HCT116 (cell line): ENCODE measurements around the gene CTNND2. TPM values are rescaled to one million over a fixed set of nuclear protein-coding genes. Genes with fewer than 3 reads are reported as not detected.

Experiments
- ATAC-seq: fragments of 200-7000 bp; cut with Tn5 transposase; 2 replicates; pipeline ENCODE4 v1.9.1; 2020; ENCODE audit warnings: mild to moderate bottlenecking, moderate library complexity
- BruUV-seq: library from RNA; stranded (reverse); fragments of 400-500 nt; replicated peaks from 2 replicates; lab custom pipeline; 2021; lab: Mats Ljungman, UMichigan
- CTCF ChIA-PET: fragments of 300-600 bp; sonication (Branson Sonifier 250); formaldehyde crosslinking; loops from one replicate; lab custom pipeline; 2021; ENCODE audit warnings: antibody characterized with exemption; lab: Charles Lee
- POLR2A ChIA-PET: fragments of 300-600, 350-600 bp; sonication (Branson Sonifier 250); formaldehyde crosslinking; loops from one replicate; lab custom pipeline; 2021; ENCODE audit warnings: antibody characterized with exemption; lab: Charles Lee
- RAD21 ChIA-PET, 2 experiments: fragments of 300-600 bp; sonication (Branson Sonifier 250); formaldehyde crosslinking; loops; one replicate each; lab custom pipeline; 2023; ENCODE audit warnings: low total read pairs in 2 of 2; ENCODE audit not compliant: uncharacterized antibody in 2 of 2, unreplicated experiment in 2 of 2, low non-redundant PET in 1 of 2; lab: Charles Lee
- DNase-seq: peaks from one replicate; pipeline ENCODE4 v3.0.0-alpha.2; 2010; ENCODE audit warnings: low read depth, low spot score
- H2AFZ ChIP-seq: fragments of 200-600 bp; shearing (Covaris generic), sonication (generic); 2 replicates; pipeline ENCODE4 v1.6.1; 2017; ENCODE audit warnings: low read depth, mixed run types, mixed read lengths, antibody characterized with exemption, low read length; ENCODE audit not compliant: poor library complexity, severe bottlenecking
- H3K27ac ChIP-seq: 2 replicates; pipeline ENCODE4 v1.5.1; 2012; ENCODE audit warnings: low read depth, low read length
- H3K27me3 ChIP-seq: fragments of 200-600 bp; sonication (generic); 2 replicates; pipeline ENCODE4 v1.6.1; 2016; ENCODE audit warnings: mixed run types, low read length, mixed read lengths; ENCODE audit not compliant: insufficient read depth
- H3K36me3 ChIP-seq, 2 experiments: fragments of 200-500 bp in 1 of 2; fragments of 200-600 bp in 1 of 2; sonication (Bioruptor generic) in 1 of 2; sonication (generic) in 1 of 2; 2 replicates each; pipeline versions ENCODE4 v1.5.1 to v1.6.1; 2014 to 2016; ENCODE audit warnings: low read length in 2 of 2, inconsistent platforms in 1 of 2, mixed read lengths in 1 of 2, mixed run types in 1 of 2; ENCODE audit not compliant: insufficient read depth in 2 of 2, control insufficient read depth in 1 of 2
- H3K4me1 ChIP-seq, 2 experiments: fragments of 200-600 bp in 1 of 2; sonication (generic) in 1 of 2; 2 replicates each; pipeline versions ENCODE4 v1.5.1 to v1.6.1; 2012 to 2017; ENCODE audit warnings: low read length in 2 of 2, inconsistent platforms in 1 of 2, mild to moderate bottlenecking in 1 of 2, mixed read lengths in 1 of 2, mixed run types in 1 of 2, moderate library complexity in 1 of 2; ENCODE audit not compliant: insufficient read depth in 2 of 2, control insufficient read depth in 1 of 2
- H3K4me2 ChIP-seq: fragments of 200-600 bp; sonication (generic); 2 replicates; pipeline ENCODE4 v1.6.1; 2017; ENCODE audit warnings: mixed run types, low read length, mixed read lengths
- H3K4me3 ChIP-seq, 2 experiments: fragments of 200-600 bp in 1 of 2; sonication (generic) in 1 of 2; replicated peaks in 1 of 2; 2 replicates each; pipeline ENCODE4 v1.5.1; 2011 to 2016; ENCODE audit warnings: low read length in 2 of 2, control low read depth in 1 of 2, low read depth in 1 of 2, mild to moderate bottlenecking in 1 of 2, mixed read lengths in 1 of 2, mixed run types in 1 of 2
- H3K79me2 ChIP-seq: fragments of 200-600 bp; sonication (generic); 2 replicates; pipeline ENCODE4 v1.6.1; 2017; ENCODE audit warnings: mild to moderate bottlenecking, mixed run types, low read length, moderate library complexity, mixed read lengths; ENCODE audit not compliant: insufficient read depth
- H3K9ac ChIP-seq: fragments of 200-600 bp; sonication (generic); 2 replicates; pipeline ENCODE4 v1.6.1; 2016; ENCODE audit warnings: low read length, mixed read lengths
- H3K9me2 ChIP-seq: fragments of 200-600 bp; sonication (generic), shearing (Covaris generic); 2 replicates; pipeline ENCODE4 v1.6.1; 2017; ENCODE audit warnings: mixed run types, mild to moderate bottlenecking, moderate library complexity; ENCODE audit not compliant: insufficient read depth
- H3K9me3 ChIP-seq, 2 experiments: fragments of 200-500 bp in 1 of 2; fragments of 200-600 bp in 1 of 2; sonication (Bioruptor generic) in 1 of 2; sonication (generic) in 1 of 2; 2 replicates each; pipeline ENCODE4 v1.6.1; 2014 to 2017; ENCODE audit warnings: low read length in 2 of 2, mixed read lengths in 2 of 2, inconsistent platforms in 1 of 2, low read depth in 1 of 2, mild to moderate bottlenecking in 1 of 2, mixed run types in 1 of 2, moderate library complexity in 1 of 2; ENCODE audit not compliant: control insufficient read depth in 1 of 2, insufficient read depth in 1 of 2
- H4K20me1 ChIP-seq: fragments of 200-600 bp; sonication (generic), shearing (Covaris generic); 2 replicates; pipeline ENCODE4 v1.6.1; 2017; ENCODE audit warnings: mixed run types, mild to moderate bottlenecking, moderate library complexity; ENCODE audit not compliant: insufficient read depth
- ATF3 ChIP-seq: IDR thresholded peaks from 2 replicates; pipeline ENCODE4 v1.6.1; 2012
- CBX3 ChIP-seq: IDR thresholded peaks from 2 replicates; pipeline ENCODE4 v1.6.1; 2012; ENCODE audit warnings: low read depth
- CEBPB ChIP-seq: IDR thresholded peaks from 2 replicates; pipeline ENCODE4 v1.6.1; 2012; ENCODE audit warnings: low read depth
- EGR1 ChIP-seq: IDR thresholded peaks from 2 replicates; pipeline ENCODE4 v1.6.1; 2012; ENCODE audit warnings: low read depth
- ZNF274 ChIP-seq: fragments of 200-500 bp; sonication (Bioruptor generic); IDR thresholded peaks from 2 replicates; pipeline ENCODE4 v1.6.1; 2014; ENCODE audit warnings: mild to moderate bottlenecking, low read depth, low read length, inconsistent platforms
- intact Hi-C: fragments of 100-400 bp; cut with micrococcal nuclease; formaldehyde crosslinking; loops from 2 replicates; pipeline ENCODE4 v1.10.0; 2022
- total RNA-seq: library from RNA; stranded (reverse); gene quantifications from one replicate; pipeline ENCODE4 v1.2.1, GENCODE V29; 2021; ENCODE audit not compliant: unreplicated experiment

Gene CTNND2
- total RNA-seq, 1 experiment from 2014 or later: not detected

GRCh38 chr5:11064763-11065450 lies 839.3 kb downstream of the CTNND2 start:
- Histone ChIP-seq H3K27me3 (peaks cover 22% of the 10 kb centered on the region), H3K27ac (no peak overlapping the region), H3K9ac (no peak overlapping the region), H3K4me1 (no peaks in the 10 kb centered on the region), H3K9me2 (no peaks in the 10 kb centered on the region), H3K4me2 (no peak overlapping the region), H4K20me1 (no peaks in the 10 kb centered on the region; the same call in 1 of the 2 replicates), H2AFZ (no peak overlapping the region), H3K4me3 (no peak overlapping the region), H3K9me3 (no peaks in the 10 kb centered on the region), H3K36me3 (no peaks in the 10 kb centered on the region), H3K79me2 (no peaks in the 10 kb centered on the region)
- BruUV-seq: no TSS peak
- POLR2A ChIA-PET: no interaction called here
- CTCF ChIA-PET: no interaction called here
- ATAC-seq (no peak), DNase-seq (no peak)
- no peak for TF ChIP-seq EGR1
- RAD21 ChIA-PET: no interaction called here
- intact Hi-C loops: no loop called here

- Histone ChIP-seq H3K36me3 (no peaks in the 10 kb centered on the region), H3K4me3 (no peak overlapping the region), H3K27ac (no peak overlapping the region), H2AFZ (no peak overlapping the region), H3K9me2 (no peaks in the 10 kb centered on the region), H3K9me3 (no peaks in the 10 kb centered on the region), H4K20me1 (no peaks in the 10 kb centered on the region; the same call in 1 of the 2 replicates), H3K79me2 (no peaks in the 10 kb centered on the region), H3K4me2 (no peak overlapping the region), H3K4me1 (no peaks in the 10 kb centered on the region), H3K9ac (no peak overlapping the region), H3K27me3 (peaks cover 22% of the 10 kb centered on the region)
- TF ChIP-seq CBX3 (no peak), ZNF274 (no peak), ATF3 (no peak), CEBPB (no peak)
- BruUV-seq: no TSS peak
- ATAC-seq: no peak
- ChIA-PET POLR2A (no interaction called here), CTCF (no interaction called here), RAD21 (no interaction called here)
- no peak for DNase-seq
- intact Hi-C loops: no loop called here
These were observed 841.8 kb downstream of the CTNND2 start for GRCh38 chr5:11062397-11062796.
